Glutamatergic neuron (in vitro differentiated cells): Measurements from ENCODE around the gene CES5A. TPM values are rescaled to one million over a fixed set of nuclear protein-coding genes. Genes with fewer than 3 reads are reported as not detected.

Experiments used
- DNase-seq: peaks from one replicate; pipeline ENCODE4 v3.0.0; 2022
- H3K27ac Mint-ChIP-seq: one replicate; pipeline ENCODE4 v1.8.0; 2020; ENCODE audit warnings: mild to moderate bottlenecking, mixed read lengths, inconsistent platforms; ENCODE audit not compliant: unreplicated experiment
- H3K27me3 Mint-ChIP-seq: one replicate; pipeline ENCODE4 v1.8.0; 2020; ENCODE audit warnings: mild to moderate bottlenecking, moderate library complexity, mixed read lengths, inconsistent platforms; ENCODE audit not compliant: unreplicated experiment
- H3K36me3 Mint-ChIP-seq: one replicate; pipeline ENCODE4 v1.8.0; 2020; ENCODE audit warnings: mild to moderate bottlenecking, mixed read lengths, inconsistent platforms; ENCODE audit not compliant: unreplicated experiment
- H3K4me1 Mint-ChIP-seq: one replicate; pipeline ENCODE4 v1.8.0; 2020; ENCODE audit warnings: mild to moderate bottlenecking, low read depth, mixed read lengths, inconsistent platforms; ENCODE audit not compliant: unreplicated experiment
- H3K4me3 Mint-ChIP-seq: one replicate; pipeline ENCODE4 v1.8.0; 2020; ENCODE audit warnings: mild to moderate bottlenecking, mixed read lengths, inconsistent platforms; ENCODE audit not compliant: unreplicated experiment
- H3K9me3 Mint-ChIP-seq: one replicate; pipeline ENCODE4 v1.8.0; 2020; ENCODE audit warnings: mild to moderate bottlenecking, moderate library complexity, mixed read lengths, inconsistent platforms; ENCODE audit not compliant: unreplicated experiment
- CTCF ChIP-seq: fragments of 200-600 bp; sonication (generic); IDR thresholded peaks from one replicate; pipeline ENCODE4 v1.5.0; 2021; ENCODE audit not compliant: partially characterized antibody, unreplicated experiment
- total RNA-seq: library from RNA; stranded (reverse); fragmentation: NEBNext Ultra II Directional; extraction: Animal tissue kit (Norgen Biotek cat#: 25700); gene quantifications from one replicate; pipeline ENCODE4 v1.2.1, GENCODE V29; 2021; ENCODE audit not compliant: unreplicated experiment

Gene CES5A
- total RNA-seq, 1 donor from 2014 or later, result not detected

- H3K4me3 Mint-ChIP-seq, result no peak overlapping the region
- H3K36me3 Mint-ChIP-seq, result peaks cover 4% of the 10 kb centered on the region
- H3K27ac Mint-ChIP-seq, result no peak overlapping the region
- no peak for DNase-seq
- TF ChIP-seq CTCF, result no peak
- peaks cover 1% of the 10 kb centered on the region for H3K27me3 Mint-ChIP-seq
- H3K9me3 Mint-ChIP-seq, result peaks cover 1% of the 10 kb centered on the region
- H3K4me1 Mint-ChIP-seq, result no peaks in the 10 kb centered on the region
These were observed 1.7 kb upstream of the CES5A start for GRCh38 chr16:55876854-55877253.

GRCh38 chr16:55873122-55873521 lies 2.1 kb downstream of the CES5A start:
- H3K9me3 Mint-ChIP-seq, result peaks cover 4% of the 10 kb centered on the region
- no peak for TF ChIP-seq CTCF

GRCh38 chr16:55872130-55872529 lies 3.0 kb downstream of the CES5A start:
- Mint-ChIP-seq H3K27ac (no peak overlapping the region), H3K36me3 (no peaks in the 10 kb centered on the region), H3K9me3 (peaks cover 4% of the 10 kb centered on the region), H3K4me1 (no peaks in the 10 kb centered on the region), H3K27me3 (no peaks in the 10 kb centered on the region), H3K4me3 (no peak overlapping the region)
- no peak for DNase-seq
- TF ChIP-seq CTCF, result no peak

More at GRCh38 chr16:55873122-55873521, 2.1 kb downstream of the CES5A start:
- no peak overlapping the region for H3K27ac Mint-ChIP-seq
- no peak for DNase-seq
- no peaks in the 10 kb centered on the region for H3K27me3 Mint-ChIP-seq
- H3K4me1 Mint-ChIP-seq, result no peaks in the 10 kb centered on the region
- no peak overlapping the region for H3K4me3 Mint-ChIP-seq
- H3K36me3 Mint-ChIP-seq, result no peaks in the 10 kb centered on the region

- no peak for DNase-seq
- Mint-ChIP-seq H3K4me1 (no peaks in the 10 kb centered on the region), H3K4me3 (no peak overlapping the region), H3K27ac (no peak overlapping the region), H3K27me3 (no peaks in the 10 kb centered on the region), H3K36me3 (no peaks in the 10 kb centered on the region), H3K9me3 (peaks cover 2% of the 10 kb centered on the region)
- no peak for TF ChIP-seq CTCF
These were observed 3.6 kb downstream of the CES5A start for GRCh38 chr16:55871411-55872038.

GRCh38 chr16:55868980-55869379 lies 6.2 kb downstream of the CES5A start:
- Mint-ChIP-seq H3K9me3 (peaks cover 2% of the 10 kb centered on the region), H3K27ac (no peak overlapping the region), H3K4me3 (no peak overlapping the region), H3K27me3 (no peaks in the 10 kb centered on the region), H3K4me1 (no peaks in the 10 kb centered on the region), H3K36me3 (no peaks in the 10 kb centered on the region)
- DNase-seq, result no peak
- TF ChIP-seq CTCF, result no peak
